CMK (cell line): ENCODE results near the gene NUDT13.
"Not testable (repeated sequence)": the region's sequence is repeated elsewhere in the genome, so short reads cannot be mapped to it uniquely, and the experiment has no call there.

Experiments used
- DNase-seq: peaks from one replicate; pipeline ENCODE4 v3.0.0-alpha.2; 2010; ENCODE audit warnings: low read depth

NUDT13 gene

GRCh38 chr10:73106301-73106700, 4.0 kb upstream of the NUDT13 start:
- DNase-seq: no peak

- not testable (repeated sequence) for DNase-seq
These were observed 1.0 kb upstream of the NUDT13 start for GRCh38 chr10:73109248-73109652.

GRCh38 chr10:73112032-73112431, 1.8 kb downstream of the NUDT13 start:
- DNase-seq: not testable (repeated sequence)

GRCh38 chr10:73113551-73113950, 3.3 kb downstream of the NUDT13 start:
- DNase-seq: no peak

GRCh38 chr10:73116017-73116416, 5.8 kb downstream of the NUDT13 start:
- no peak for DNase-seq

- DNase-seq: no peak
These were observed 7.9 kb downstream of the NUDT13 start for GRCh38 chr10:73117976-73118743.

GRCh38 chr10:73119457-73119856, 9.2 kb downstream of the NUDT13 start:
- no peak for DNase-seq

GRCh38 chr10:73119952-73120351, 9.7 kb downstream of the NUDT13 start:
- no peak for DNase-seq

GRCh38 chr10:73126343-73126742, 16.1 kb downstream of the NUDT13 start:
- DNase-seq: no peak

GRCh38 chr10:73131301-73131700, 21.0 kb downstream of the NUDT13 start:
- DNase-seq: no peak

GRCh38 chr10:73131913-73132686, 21.8 kb downstream of the NUDT13 start:
- DNase-seq: no peak

GRCh38 chr10:73134727-73135126, 24.5 kb downstream of the NUDT13 start:
- no peak for DNase-seq

GRCh38 chr10:73136627-73137026, 26.4 kb downstream of the NUDT13 start:
- no peak for DNase-seq

- DNase-seq: no peak
These were observed 29.0 kb downstream of the NUDT13 start for GRCh38 chr10:73139251-73139650.

GRCh38 chr10:73141603-73142002, 31.3 kb downstream of the NUDT13 start:
- DNase-seq: no peak

- DNase-seq: not testable (repeated sequence)
These were observed 40.6 kb downstream of the NUDT13 start for GRCh38 chr10:73150633-73151413.

- no peak for DNase-seq
These were observed 41.8 kb downstream of the NUDT13 start for GRCh38 chr10:73152009-73152408.

- no peak for DNase-seq
These were observed 45.8 kb downstream of the NUDT13 start for GRCh38 chr10:73156054-73156453.

- no peak for DNase-seq
These were observed 48.9 kb downstream of the NUDT13 start for GRCh38 chr10:73159038-73159648.

GRCh38 chr10:73161079-73161478, 50.8 kb downstream of the NUDT13 start:
- no peak for DNase-seq

- no peak for DNase-seq
These were observed 51.4 kb downstream of the NUDT13 start for GRCh38 chr10:73161662-73162061.

GRCh38 chr10:73163096-73163495, 52.8 kb downstream of the NUDT13 start:
- DNase-seq: no peak
